Left ventricle myocardium inferior (tissue), 1 donor: ENCODE data around the gene TIGD6. TPM values are rescaled to one million over a fixed set of nuclear protein-coding genes. Genes with fewer than 3 reads are reported as not detected.
A peak's percentile ranks its signal among the peaks of the same experiment; 100 is the strongest.

ENCODE experiments used
- DNase-seq: peaks from one replicate; pipeline ENCODE4 v3.0.0-alpha.2; 2020
- H3K27ac ChIP-seq: fragments of 200-600 bp; replicated peaks from 2 replicates; pipeline ENCODE4 v1.8.0; 2021
- H3K27me3 ChIP-seq: fragments of 200-600 bp; 2 replicates; pipeline ENCODE4 v1.8.0; 2021; ENCODE audit warnings: low read depth
- H3K36me3 ChIP-seq: fragments of 200-600 bp; 2 replicates; pipeline ENCODE4 v1.8.0; 2021
- H3K4me1 ChIP-seq: fragments of 200-600 bp; 2 replicates; pipeline ENCODE4 v1.8.0; 2021
- H3K4me3 ChIP-seq: fragments of 200-600 bp; 2 replicates; pipeline ENCODE4 v1.8.0; 2021; ENCODE audit warnings: mild to moderate bottlenecking, moderate library complexity
- H3K9me3 ChIP-seq: fragments of 200-600 bp; replicated peaks from 2 replicates; pipeline ENCODE4 v1.8.0; 2021
- intact Hi-C: fragments of 100-400 bp; cut with micrococcal nuclease; formaldehyde crosslinking; loops from one replicate; pipeline ENCODE4 v1.11.0; 2022
- long read RNA-seq: library from polyadenylated mRNA; unstranded; transcript quantifications from one replicate; pipeline ENCODE4 v2.0.0, GENCODE V29; 2021
- total RNA-seq: library from RNA; stranded (reverse); fragmentation: NEBNext Ultra II Directional; extraction: Animal tissue kit (Norgen Biotek cat#: 25700); gene quantifications from one replicate; pipeline ENCODE4 v1.2.1, GENCODE V29; 2021
- TF ChIP-seq, protein P1 (sequence below): fragments of 200-600 bp; IDR thresholded peaks from 2 replicates; pipeline ENCODE4 v1.8.0; 2021; ENCODE audit warnings: antibody characterized with exemption, mild to moderate bottlenecking, borderline replicate concordance
- donor health status: DM: no; HTN: yes; CAD: no; lungs with severe emphysema.

Gene TIGD6
- total RNA-seq, result 2.8 TPM
- long read RNA-seq, full-length matches to known transcripts, result 5 of 6 reads
- long read RNA-seq, partial matches to known transcripts, result 0 of 6 reads
- long read RNA-seq, other reads (novel, unspliced or antisense), result 1 of 6 reads

GRCh38 chr5:150000256-150000989 lies at the start of gene TIGD6, which contains the start of gene HMGXB3:
Gene TIGD6, minus strand, starts transcription at chr5:150000654. Its CDS starts 4,306 bp downstream, at chr5:149996348.
Gene HMGXB3, plus strand, starts transcription at chr5:150000739. Its CDS starts 4,114 bp downstream, at chr5:150004853.
- Histone ChIP-seq H3K4me3 (peak within 1 kb of the TSS; percentile 97), H3K27ac (peak within 1 kb of the TSS; percentile 95), H3K9me3 (no peaks in the 10 kb centered on the region), H3K4me1 (peaks cover 50% of the 10 kb centered on the region), H3K36me3 (peaks cover 16% of the 10 kb centered on the region), H3K27me3 (no peaks in the 10 kb centered on the region)
- TF ChIP-seq, protein P1, sequence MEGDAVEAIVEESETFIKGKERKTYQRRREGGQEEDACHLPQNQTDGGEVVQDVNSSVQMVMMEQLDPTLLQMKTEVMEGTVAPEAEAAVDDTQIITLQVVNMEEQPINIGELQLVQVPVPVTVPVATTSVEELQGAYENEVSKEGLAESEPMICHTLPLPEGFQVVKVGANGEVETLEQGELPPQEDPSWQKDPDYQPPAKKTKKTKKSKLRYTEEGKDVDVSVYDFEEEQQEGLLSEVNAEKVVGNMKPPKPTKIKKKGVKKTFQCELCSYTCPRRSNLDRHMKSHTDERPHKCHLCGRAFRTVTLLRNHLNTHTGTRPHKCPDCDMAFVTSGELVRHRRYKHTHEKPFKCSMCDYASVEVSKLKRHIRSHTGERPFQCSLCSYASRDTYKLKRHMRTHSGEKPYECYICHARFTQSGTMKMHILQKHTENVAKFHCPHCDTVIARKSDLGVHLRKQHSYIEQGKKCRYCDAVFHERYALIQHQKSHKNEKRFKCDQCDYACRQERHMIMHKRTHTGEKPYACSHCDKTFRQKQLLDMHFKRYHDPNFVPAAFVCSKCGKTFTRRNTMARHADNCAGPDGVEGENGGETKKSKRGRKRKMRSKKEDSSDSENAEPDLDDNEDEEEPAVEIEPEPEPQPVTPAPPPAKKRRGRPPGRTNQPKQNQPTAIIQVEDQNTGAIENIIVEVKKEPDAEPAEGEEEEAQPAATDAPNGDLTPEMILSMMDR, result no peak
- intact Hi-C loops, result no loop called here
- peak; percentile 92 for DNase-seq

GRCh38 chr5:150046031-150046430 lies 45.6 kb upstream of the TIGD6 start:
- Histone ChIP-seq H3K27ac (no peak overlapping the region), H3K4me1 (peaks cover 62% of the 10 kb centered on the region), H3K27me3 (no peaks in the 10 kb centered on the region), H3K4me3 (no peak overlapping the region), H3K36me3 (peaks cover 91% of the 10 kb centered on the region), H3K9me3 (no peaks in the 10 kb centered on the region)
- TF ChIP-seq, protein P1, result no peak
- no peak for DNase-seq
- intact Hi-C loops, result no loop called here

DNA sequence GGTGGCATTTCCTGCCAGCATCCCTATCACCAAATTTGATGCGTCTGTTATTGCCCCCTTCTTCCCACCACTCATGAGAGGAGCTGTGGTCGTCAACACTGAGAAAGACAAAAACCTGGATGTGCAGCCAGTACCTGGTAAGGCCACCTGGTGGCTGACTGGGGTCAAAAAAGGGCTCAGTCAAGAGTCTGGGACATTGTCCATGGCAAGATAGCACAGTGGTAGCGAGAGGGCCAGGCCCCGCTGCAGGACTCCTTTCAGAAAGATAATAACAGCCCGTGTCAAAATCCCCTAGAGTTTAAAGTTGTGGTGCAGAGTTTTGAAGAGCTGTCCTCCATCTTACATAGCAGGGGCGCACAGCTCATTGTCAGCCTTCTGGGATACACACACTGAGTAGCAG lies 45.1 kb upstream of the TIGD6 start:
- Histone ChIP-seq H3K27me3 (no peaks in the 10 kb centered on the region), H3K27ac (no peak overlapping the region), H3K9me3 (no peaks in the 10 kb centered on the region), H3K4me3 (no peak overlapping the region), H3K36me3 (peaks cover 91% of the 10 kb centered on the region), H3K4me1 (peaks cover 57% of the 10 kb centered on the region)
- intact Hi-C loops, result no loop called here
- TF ChIP-seq, protein P1, result no peak
- no peak for DNase-seq

DNA sequence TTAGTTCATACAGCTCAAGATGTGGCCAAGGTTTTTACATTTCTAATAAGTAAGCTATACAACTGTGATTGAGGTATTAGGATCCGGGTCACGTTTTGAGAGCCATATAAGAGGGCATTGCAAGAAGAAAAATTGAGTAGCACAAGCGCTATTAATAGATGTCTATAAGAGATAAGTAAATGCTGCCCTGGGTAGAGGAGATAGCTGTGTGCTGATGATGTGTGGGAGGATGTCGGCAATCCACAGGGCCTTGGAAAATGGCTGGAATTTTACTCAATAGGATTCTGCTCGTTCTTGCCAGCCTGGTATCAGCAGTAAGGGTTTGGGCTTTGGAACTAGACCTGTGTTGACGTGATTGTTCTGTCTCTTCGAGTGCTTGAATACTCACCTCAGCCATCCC lies 44.3 kb upstream of the TIGD6 start:
- Histone ChIP-seq H3K27ac (peak overlapping the region; percentile 62), H3K4me3 (no peak overlapping the region), H3K9me3 (no peaks in the 10 kb centered on the region), H3K36me3 (peaks cover 91% of the 10 kb centered on the region), H3K27me3 (no peaks in the 10 kb centered on the region), H3K4me1 (peaks cover 54% of the 10 kb centered on the region)
- intact Hi-C loops, result no loop called here
- TF ChIP-seq, protein P1, result no peak
- DNase-seq, result no peak

DNA sequence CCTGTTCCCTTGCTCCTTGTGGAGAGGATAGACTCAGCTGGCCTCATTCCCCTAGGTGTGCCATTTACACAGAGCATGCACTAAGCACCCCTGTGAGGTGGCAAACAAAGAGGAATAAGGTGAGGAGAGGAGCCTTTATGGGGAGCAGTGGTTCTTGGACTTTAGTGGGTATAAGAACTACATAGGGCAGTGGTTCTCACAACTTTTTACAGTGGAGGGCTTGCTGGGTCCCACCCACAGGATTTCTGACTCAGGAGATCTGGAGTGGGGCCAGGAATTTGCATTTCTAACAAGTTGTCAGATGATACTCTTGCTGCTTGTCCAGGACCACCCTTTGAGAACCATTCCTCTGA lies 43.9 kb upstream of the TIGD6 start:
- intact Hi-C loops, result no loop called here
- DNase-seq, result no peak
- TF ChIP-seq, protein P1, result no peak
- Histone ChIP-seq H3K4me3 (no peak overlapping the region), H3K4me1 (peaks cover 54% of the 10 kb centered on the region), H3K27ac (peak overlapping the region; percentile 62), H3K9me3 (no peaks in the 10 kb centered on the region), H3K36me3 (peaks cover 90% of the 10 kb centered on the region), H3K27me3 (no peaks in the 10 kb centered on the region)
